Neutrophil (primary cell): ENCODE measurements around the gene RBBP5.

Source experiments
- H3K27ac ChIP-seq: fragments of 200-600 bp; sonication (generic); 2 replicates; pipeline ENCODE4 v1.5.1; 2016; ENCODE audit warnings: mild to moderate bottlenecking, moderate library complexity
- H3K27me3 ChIP-seq: fragments of 200-600 bp; sonication (generic); 2 replicates; pipeline ENCODE4 v1.6.0; 2016; ENCODE audit warnings: mild to moderate bottlenecking
- H3K36me3 ChIP-seq: fragments of 200-600 bp; sonication (generic); 2 replicates; pipeline ENCODE4 v1.5.1; 2017
- H3K4me1 ChIP-seq, 2 experiments: fragments of 200-600 bp in 1 of 2; sonication (generic) in 1 of 2; 1 replicate in 1 of 2; 2 replicates in 1 of 2; pipeline versions ENCODE4 v1.5.1 to v1.6.1; 2013 to 2016; ENCODE audit warnings: low read depth in 1 of 2, low read length in 1 of 2, mild to moderate bottlenecking in 1 of 2, moderate library complexity in 1 of 2; ENCODE audit not compliant: control insufficient read depth in 1 of 2, insufficient read depth in 1 of 2
- H3K4me3 ChIP-seq, 2 experiments: fragments of 200-600 bp in 1 of 2; sonication (generic) in 1 of 2; 1 replicate in 1 of 2; 2 replicates in 1 of 2; pipeline ENCODE4 v1.5.1; 2013 to 2016; ENCODE audit warnings: low read depth in 1 of 2, low read length in 1 of 2, mild to moderate bottlenecking in 1 of 2, moderate library complexity in 1 of 2
- H3K9me3 ChIP-seq: fragments of 200-600 bp; sonication (generic); 2 replicates; pipeline ENCODE4 v1.5.1; 2016
- CTCF ChIP-seq: fragments of 200-600 bp; sonication (generic); IDR thresholded peaks from 2 replicates; pipeline ENCODE4 v1.5.1; 2016; ENCODE audit warnings: antibody characterized with exemption

Gene RBBP5

GRCh38 chr1:205121660-205122488 is at the start of gene RBBP5:
Gene RBBP5, minus strand, starts transcription at chr1:205121978. Its CDS starts 105 bp downstream, at chr1:205121873.
- peaks cover 28 to 38% of the 10 kb centered on the region in 2 experiments for H3K4me1 ChIP-seq
- H3K4me3 ChIP-seq = peak within 1 kb of the TSS; percentile 82 to 94
- H3K36me3 ChIP-seq = peaks cover 7% of the 10 kb centered on the region
- H3K27me3 ChIP-seq = no peaks in the 10 kb centered on the region
- peak within 1 kb of the TSS; percentile 95 for H3K27ac ChIP-seq
- peak; percentile 61 for TF ChIP-seq CTCF
- no peaks in the 10 kb centered on the region for H3K9me3 ChIP-seq

- H3K4me3 ChIP-seq = no peak overlapping the region
- H3K9me3 ChIP-seq = no peaks in the 10 kb centered on the region
- no peak for TF ChIP-seq CTCF
- H3K27me3 ChIP-seq = no peaks in the 10 kb centered on the region
- no peaks in the 10 kb centered on the region for H3K4me1 ChIP-seq
- peaks cover 52% of the 10 kb centered on the region for H3K36me3 ChIP-seq
- H3K27ac ChIP-seq = no peak overlapping the region
Observed at GRCh38 chr1:205171369-205171768, 49.6 kb upstream of the RBBP5 start.

- no peaks in the 10 kb centered on the region for H3K9me3 ChIP-seq
- TF ChIP-seq CTCF = no peak
- H3K4me3 ChIP-seq = no peak overlapping the region
- H3K4me1 ChIP-seq = no peaks in the 10 kb centered on the region
- H3K36me3 ChIP-seq = peaks cover 57% of the 10 kb centered on the region
- H3K27ac ChIP-seq = no peak overlapping the region
- H3K27me3 ChIP-seq = no peaks in the 10 kb centered on the region
Observed at GRCh38 chr1:205170532-205171269, 48.9 kb upstream of the RBBP5 start.

GRCh38 chr1:205169248-205169647 is 47.5 kb upstream of the RBBP5 start:
- no peaks in the 10 kb centered on the region for H3K9me3 ChIP-seq
- H3K4me3 ChIP-seq = no peak overlapping the region
- H3K27ac ChIP-seq = no peak overlapping the region
- no peaks in the 10 kb centered on the region for H3K27me3 ChIP-seq
- peaks cover 71% of the 10 kb centered on the region for H3K36me3 ChIP-seq
- H3K4me1 ChIP-seq = no peaks in the 10 kb centered on the region
- no peak for TF ChIP-seq CTCF

- Histone ChIP-seq H3K36me3 (peaks cover 80% of the 10 kb centered on the region), H3K4me1 (no peaks in the 10 kb centered on the region), H3K9me3 (no peaks in the 10 kb centered on the region), H3K27me3 (no peaks in the 10 kb centered on the region), H3K27ac (no peak overlapping the region), H3K4me3 (no peak overlapping the region)
- TF ChIP-seq CTCF = no peak
Observed at GRCh38 chr1:205168291-205168690, 46.5 kb upstream of the RBBP5 start.
